NCI-H1092 treated with DMSO at 0.1 percent for 48 hours (cell line): ENCODE results near the gene EMP2.

ENCODE experiments used
- DNase-seq: peaks from one replicate; lab custom pipeline; 2025; lab: John Stamatoyannopoulos, UW

Gene EMP2

GRCh38 chr16:10485698-10486382 lies 94.6 kb downstream of the EMP2 start:
- DNase-seq, result no peak

GRCh38 chr16:10485159-10485558 lies 95.2 kb downstream of the EMP2 start:
- DNase-seq, result no peak

DNA sequence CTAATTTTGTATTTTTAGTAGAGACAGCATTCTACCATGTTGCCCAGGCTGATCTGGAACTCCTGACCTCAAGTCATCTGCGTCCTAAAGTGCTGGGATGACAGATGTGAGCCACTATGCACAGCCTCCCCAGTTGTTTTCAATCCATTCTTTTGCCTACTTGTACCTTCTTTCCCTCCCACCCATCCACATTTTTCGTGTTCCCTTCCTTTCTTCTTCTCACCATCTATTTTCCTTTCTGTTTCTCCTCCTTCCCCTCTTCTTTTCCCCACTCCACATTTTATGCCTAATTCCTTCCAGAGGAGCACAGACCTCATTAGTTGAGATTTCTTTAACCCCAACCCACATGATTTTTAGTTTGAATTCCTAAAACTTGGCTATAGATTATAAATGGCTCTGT lies 100.2 kb downstream of the EMP2 start:
- DNase-seq, result no peak
